ENCODE results near the gene ANKRD36.
"Not testable (repeated sequence)": the region's sequence is repeated elsewhere in the genome, so short reads cannot be mapped to it uniquely, and the experiment has no call there.

DNA sequence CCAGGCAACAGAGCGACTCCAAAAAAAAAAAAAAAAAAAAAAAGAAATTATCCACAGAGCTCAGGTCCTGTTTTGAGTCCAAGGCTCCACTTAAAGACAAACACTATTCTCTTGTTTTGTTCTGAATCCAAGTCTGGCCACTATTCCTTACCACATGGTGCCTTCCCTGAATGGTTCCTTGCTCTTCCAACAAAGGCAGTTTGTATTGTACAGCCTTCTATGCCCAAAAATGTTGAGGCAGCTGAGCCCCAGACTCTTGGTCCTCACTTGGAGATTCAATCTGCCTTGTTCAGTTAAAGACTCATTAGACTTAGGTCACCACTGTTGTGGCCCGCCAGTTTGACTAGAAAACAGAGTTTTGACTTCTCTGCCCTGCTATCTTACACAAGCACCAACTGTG is 20.0 kb upstream of the ANKRD36 start:
- not testable (repeated sequence) for TF ChIP-seq TAF1 (IDR thresholded peaks at IDR 0.05; ENCODE audit: control insufficient read depth, extremely low read depth, insufficient read depth, low read length, severe bottlenecking); PCBP1 (IDR thresholded peaks at IDR 0.05; ENCODE audit: low read depth, low read length, poor library complexity, severe bottlenecking); CBX5 (IDR thresholded peaks at IDR 0.05; ENCODE audit: borderline replicate concordance, low read depth); RBM39 (optimal IDR thresholded peaks at IDR 0.05; ENCODE audit: low read depth, low read length); MYC (IDR thresholded peaks at IDR 0.05; ENCODE audit: low read depth, low read length); MYC (CRISPR knock-in tag; IDR thresholded peaks at IDR 0.05; ENCODE audit: borderline replicate concordance, low read depth)
- TF ChIP-seq, protein P1, sequence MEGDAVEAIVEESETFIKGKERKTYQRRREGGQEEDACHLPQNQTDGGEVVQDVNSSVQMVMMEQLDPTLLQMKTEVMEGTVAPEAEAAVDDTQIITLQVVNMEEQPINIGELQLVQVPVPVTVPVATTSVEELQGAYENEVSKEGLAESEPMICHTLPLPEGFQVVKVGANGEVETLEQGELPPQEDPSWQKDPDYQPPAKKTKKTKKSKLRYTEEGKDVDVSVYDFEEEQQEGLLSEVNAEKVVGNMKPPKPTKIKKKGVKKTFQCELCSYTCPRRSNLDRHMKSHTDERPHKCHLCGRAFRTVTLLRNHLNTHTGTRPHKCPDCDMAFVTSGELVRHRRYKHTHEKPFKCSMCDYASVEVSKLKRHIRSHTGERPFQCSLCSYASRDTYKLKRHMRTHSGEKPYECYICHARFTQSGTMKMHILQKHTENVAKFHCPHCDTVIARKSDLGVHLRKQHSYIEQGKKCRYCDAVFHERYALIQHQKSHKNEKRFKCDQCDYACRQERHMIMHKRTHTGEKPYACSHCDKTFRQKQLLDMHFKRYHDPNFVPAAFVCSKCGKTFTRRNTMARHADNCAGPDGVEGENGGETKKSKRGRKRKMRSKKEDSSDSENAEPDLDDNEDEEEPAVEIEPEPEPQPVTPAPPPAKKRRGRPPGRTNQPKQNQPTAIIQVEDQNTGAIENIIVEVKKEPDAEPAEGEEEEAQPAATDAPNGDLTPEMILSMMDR (IDR thresholded peaks at IDR 0.05 in 2 of 3, conservative IDR thresholded peaks at IDR 0.05 in 1 of 3; ENCODE audit: insufficient read depth in 2 of 3, low read depth in 1 of 3, low read length in 3 of 3), result not testable (repeated sequence)

All from K562 (cell line).